ENCODE measurements around the gene NEU1.
A peak's percentile ranks its signal among the peaks of the same experiment; 100 is the strongest.
"Not testable (repeated sequence)": the region's sequence is repeated elsewhere in the genome, so short reads cannot be mapped to it uniquely, and the experiment has no call there.

The NEU1 gene

DNA sequence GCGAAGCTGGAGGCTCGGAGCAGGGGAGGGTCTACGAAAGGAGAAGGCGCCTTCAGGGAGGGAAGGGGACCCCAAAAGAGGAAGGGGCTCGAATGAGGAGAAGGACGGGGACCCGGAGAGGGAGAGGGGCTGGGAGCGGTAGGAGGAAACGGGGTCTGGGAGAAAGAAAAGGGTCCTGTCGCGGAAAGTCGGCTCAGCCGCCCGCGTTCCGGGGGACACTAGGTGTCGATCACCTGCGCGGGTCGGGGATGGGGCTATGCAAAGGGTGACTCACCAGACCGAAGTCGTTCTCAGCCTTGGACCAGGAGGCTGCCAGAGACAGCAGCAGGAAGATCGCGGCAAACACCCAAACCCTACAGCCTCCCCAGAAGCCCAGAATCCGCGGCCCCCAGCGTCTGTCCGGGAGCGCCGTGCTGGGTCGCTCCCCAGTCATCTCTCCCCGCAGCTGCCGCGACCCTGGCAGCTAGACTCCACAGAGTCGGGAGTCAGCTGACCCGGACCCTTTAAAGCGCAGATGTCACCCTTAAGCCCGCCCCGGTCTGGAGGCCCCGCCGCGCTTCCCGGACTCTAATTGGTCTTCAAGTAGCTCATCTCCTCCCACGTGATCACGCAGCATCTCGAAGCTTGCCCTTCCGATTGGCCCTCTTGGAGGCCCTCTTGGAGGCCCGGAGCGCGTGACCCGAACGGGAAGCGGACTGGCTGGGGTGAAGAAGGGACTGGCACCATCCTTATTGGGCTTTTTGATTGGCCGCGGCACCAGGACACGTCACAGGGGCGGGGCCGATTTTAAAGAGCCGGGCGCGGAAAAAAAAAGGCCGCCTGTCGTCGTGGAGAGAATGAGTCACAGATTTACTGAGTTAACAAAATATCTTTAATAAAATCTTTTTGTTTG is at the start of gene NEU1:
TSS of gene NEU1 (minus strand) at position 478 of the 892 bp plus-strand sequence. CDS start at position 433, 45 bp downstream.
- H3K4me1 ChIP-seq (ENCODE audit: control insufficient read depth, insufficient read depth, low read length), result peaks cover 3% of the 10 kb centered on the region; the same call in 1 of the 2 replicates
- H3K36me3 ChIP-seq (ENCODE audit: control insufficient read depth, insufficient read depth, low read length), result peaks cover 27% of the 10 kb centered on the region
- no peaks in the 10 kb centered on the region for H3K9me3 ChIP-seq (ENCODE audit: control insufficient read depth, insufficient read depth, low read depth, low read length)
- peak within 1 kb of the TSS; percentile 85 for H3K9ac ChIP-seq (ENCODE audit: low read length)
- H3K27ac ChIP-seq (ENCODE audit: low read depth, low read length), result peak within 1 kb of the TSS; percentile 80; the same call in 1 of the 2 replicates
- H3K4me3 ChIP-seq (ENCODE audit: low read depth, low read length), result peak within 1 kb of the TSS; percentile 93
- no peaks in the 10 kb centered on the region for H3K27me3 ChIP-seq (ENCODE audit: control insufficient read depth, insufficient read depth, low read length)

DNA sequence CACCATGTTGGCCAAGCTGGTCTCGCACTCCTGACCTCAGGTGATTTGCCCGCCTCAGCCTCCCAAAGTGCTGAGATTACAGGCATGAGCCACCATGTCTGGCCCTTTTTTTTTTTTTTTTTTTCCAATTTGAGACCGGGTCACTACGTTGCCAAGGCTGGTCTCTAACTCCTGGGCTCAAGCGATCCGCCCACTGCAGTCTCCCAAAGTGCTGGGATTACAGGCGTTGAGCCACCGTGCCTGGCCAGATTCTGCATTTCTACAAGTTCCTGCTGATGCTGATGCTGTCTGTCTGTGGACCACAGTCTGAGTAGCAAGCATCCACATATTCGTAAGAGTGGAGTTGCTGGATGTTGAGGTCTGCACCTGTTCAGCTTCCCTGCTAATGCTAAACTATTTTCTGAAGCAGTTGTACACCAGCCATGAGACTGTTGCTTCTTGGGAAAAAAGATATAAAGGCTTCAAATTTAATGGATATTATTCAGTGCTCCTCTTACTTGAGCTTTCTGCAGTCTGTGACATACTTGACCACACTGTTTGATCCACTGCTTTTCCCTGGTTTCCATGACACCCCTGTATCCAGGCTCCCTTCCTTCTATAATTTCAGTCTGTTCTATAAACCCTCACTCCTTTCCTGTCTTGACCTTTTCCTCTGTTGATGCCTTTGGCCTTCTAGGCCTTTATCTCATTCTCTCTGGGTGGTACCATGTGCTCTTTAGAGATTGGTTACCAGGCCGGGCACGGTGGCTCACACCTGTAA is 49.4 kb upstream of the NEU1 start:
- no peaks in the 10 kb centered on the region for H3K36me3 ChIP-seq (ENCODE audit: control insufficient read depth, insufficient read depth, low read length)
- H3K4me3 ChIP-seq (ENCODE audit: low read depth, low read length), result no peak overlapping the region
- H3K9me3 ChIP-seq (ENCODE audit: control insufficient read depth, insufficient read depth, low read depth, low read length), result no peaks in the 10 kb centered on the region
- H3K9ac ChIP-seq (ENCODE audit: low read length), result no peak overlapping the region
- no peak overlapping the region for H3K27ac ChIP-seq (ENCODE audit: low read depth, low read length)
- H3K4me1 ChIP-seq (ENCODE audit: control insufficient read depth, insufficient read depth, low read length), result no peaks in the 10 kb centered on the region
- no peaks in the 10 kb centered on the region for H3K27me3 ChIP-seq (ENCODE audit: control insufficient read depth, insufficient read depth, low read length)

DNA sequence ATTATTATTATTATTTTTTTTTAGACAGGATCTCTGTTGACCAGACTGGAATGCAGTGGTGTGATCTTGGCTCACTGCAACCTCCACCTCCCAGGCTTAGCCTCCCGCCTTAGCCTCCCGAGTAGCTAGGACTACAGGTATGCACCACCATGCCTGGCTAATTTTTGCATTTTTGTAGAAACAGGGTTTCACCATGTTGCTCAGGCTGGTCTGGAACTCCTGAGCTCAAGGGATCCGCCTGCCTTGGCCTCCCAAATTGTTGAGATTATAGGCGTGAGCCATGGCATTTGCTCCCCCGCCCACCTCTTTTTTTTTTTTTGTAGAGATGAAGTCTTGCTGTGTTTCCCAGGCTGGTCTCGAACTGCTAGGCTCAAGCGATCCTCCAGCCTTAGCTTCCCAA is 46.7 kb upstream of the NEU1 start:
- not testable (repeated sequence) for H3K27me3 ChIP-seq (ENCODE audit: control insufficient read depth, insufficient read depth, low read length); H3K4me1 ChIP-seq (ENCODE audit: control insufficient read depth, insufficient read depth, low read length); H3K36me3 ChIP-seq (ENCODE audit: control insufficient read depth, insufficient read depth, low read length); H3K9me3 ChIP-seq (ENCODE audit: control insufficient read depth, insufficient read depth, low read depth, low read length); H3K4me3 ChIP-seq (ENCODE audit: low read depth, low read length); H3K27ac ChIP-seq (ENCODE audit: low read depth, low read length); H3K9ac ChIP-seq (ENCODE audit: low read length)

DNA sequence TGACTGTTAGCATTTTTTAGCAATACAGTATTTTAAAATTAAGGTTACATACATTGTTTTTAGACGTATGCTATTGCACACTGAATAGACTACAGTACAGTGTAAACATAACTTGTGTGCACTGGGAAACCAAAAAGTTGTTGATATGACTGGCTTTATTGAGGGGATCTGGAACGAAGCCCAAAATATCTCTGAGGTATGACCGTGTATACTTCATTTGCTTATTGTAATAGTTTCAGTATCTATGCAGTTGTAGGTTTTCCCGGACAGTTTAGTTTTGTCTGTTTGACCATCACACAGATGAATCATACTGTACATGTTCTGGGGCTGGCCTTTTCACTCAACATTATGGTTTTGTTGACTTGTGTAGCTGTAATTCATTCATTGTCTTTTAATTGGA is 46.2 kb upstream of the NEU1 start:
- H3K36me3 ChIP-seq (ENCODE audit: control insufficient read depth, insufficient read depth, low read length), result no peaks in the 10 kb centered on the region
- H3K27ac ChIP-seq (ENCODE audit: low read depth, low read length), result no peak overlapping the region
- H3K27me3 ChIP-seq (ENCODE audit: control insufficient read depth, insufficient read depth, low read length), result no peaks in the 10 kb centered on the region
- no peaks in the 10 kb centered on the region for H3K9me3 ChIP-seq (ENCODE audit: control insufficient read depth, insufficient read depth, low read depth, low read length)
- peaks cover 9% of the 10 kb centered on the region for H3K4me1 ChIP-seq (ENCODE audit: control insufficient read depth, insufficient read depth, low read length)
- H3K4me3 ChIP-seq (ENCODE audit: low read depth, low read length), result no peak overlapping the region
- no peak overlapping the region for H3K9ac ChIP-seq (ENCODE audit: low read length)

DNA sequence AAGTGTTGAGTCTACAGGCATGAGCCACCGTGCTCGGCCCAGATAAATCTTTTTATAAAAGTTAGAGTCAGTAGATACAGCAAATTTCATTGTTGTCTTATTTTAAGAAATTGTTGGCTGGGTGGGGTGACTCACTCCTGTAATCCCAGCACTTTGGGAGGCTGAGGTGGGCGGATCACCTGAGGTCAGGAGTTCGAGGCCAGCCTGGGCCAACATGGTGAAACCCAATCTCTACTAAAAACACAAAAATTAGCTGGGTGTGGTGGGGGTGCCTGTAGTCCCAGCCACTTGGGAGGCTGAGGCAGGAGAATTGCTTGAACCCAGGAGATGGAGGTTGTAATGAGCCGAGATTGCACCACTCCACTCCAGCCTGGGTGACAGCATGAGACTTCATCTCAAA is 45.6 kb upstream of the NEU1 start:
- H3K9ac ChIP-seq (ENCODE audit: low read length); H3K27ac ChIP-seq (ENCODE audit: low read depth, low read length); H3K36me3 ChIP-seq (ENCODE audit: control insufficient read depth, insufficient read depth, low read length); H3K4me1 ChIP-seq (ENCODE audit: control insufficient read depth, insufficient read depth, low read length); H3K4me3 ChIP-seq (ENCODE audit: low read depth, low read length); H3K9me3 ChIP-seq (ENCODE audit: control insufficient read depth, insufficient read depth, low read depth, low read length); H3K27me3 ChIP-seq (ENCODE audit: control insufficient read depth, insufficient read depth, low read length): not testable (repeated sequence)

DNA sequence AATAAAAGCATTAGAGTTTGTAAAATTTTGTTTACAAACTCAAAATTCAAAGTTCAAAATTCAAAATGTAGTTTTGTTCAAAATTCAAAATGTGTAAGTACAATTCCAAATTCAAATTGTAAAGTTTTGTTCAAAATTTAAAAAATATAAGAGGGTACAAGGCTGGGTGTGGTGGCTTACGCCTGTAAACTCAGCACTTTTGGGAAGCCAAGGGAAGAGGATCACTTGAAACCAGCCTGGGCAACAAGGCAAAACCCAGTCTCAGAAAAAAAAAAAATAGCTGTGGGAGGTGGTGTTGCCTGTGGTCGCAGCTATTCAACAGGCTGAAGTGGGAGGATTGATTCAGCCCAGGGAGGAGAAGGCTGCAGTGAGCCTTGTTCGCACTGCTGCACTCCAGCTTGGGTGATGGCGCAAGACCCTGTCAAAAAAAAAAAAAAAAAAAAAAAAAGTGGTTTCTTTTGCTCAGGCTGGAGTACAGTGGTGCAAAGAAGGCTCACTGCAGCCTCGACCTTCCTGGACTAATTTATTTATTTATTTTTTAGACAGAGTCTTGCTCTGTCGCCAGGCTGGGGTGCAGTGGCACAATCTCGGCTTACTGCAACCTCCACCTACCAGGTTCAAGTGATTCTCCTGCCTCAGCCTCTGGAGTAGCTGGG is 44.7 kb upstream of the NEU1 start:
- Histone ChIP-seq H3K4me3 (ENCODE audit: low read depth, low read length) (no peak overlapping the region), H3K36me3 (ENCODE audit: control insufficient read depth, insufficient read depth, low read length) (no peaks in the 10 kb centered on the region), H3K9ac (ENCODE audit: low read length) (no peak overlapping the region), H3K27me3 (ENCODE audit: control insufficient read depth, insufficient read depth, low read length) (no peaks in the 10 kb centered on the region), H3K4me1 (ENCODE audit: control insufficient read depth, insufficient read depth, low read length) (peaks cover 14% of the 10 kb centered on the region), H3K9me3 (ENCODE audit: control insufficient read depth, insufficient read depth, low read depth, low read length) (no peaks in the 10 kb centered on the region), H3K27ac (ENCODE audit: low read depth, low read length) (no peak overlapping the region)

DNA sequence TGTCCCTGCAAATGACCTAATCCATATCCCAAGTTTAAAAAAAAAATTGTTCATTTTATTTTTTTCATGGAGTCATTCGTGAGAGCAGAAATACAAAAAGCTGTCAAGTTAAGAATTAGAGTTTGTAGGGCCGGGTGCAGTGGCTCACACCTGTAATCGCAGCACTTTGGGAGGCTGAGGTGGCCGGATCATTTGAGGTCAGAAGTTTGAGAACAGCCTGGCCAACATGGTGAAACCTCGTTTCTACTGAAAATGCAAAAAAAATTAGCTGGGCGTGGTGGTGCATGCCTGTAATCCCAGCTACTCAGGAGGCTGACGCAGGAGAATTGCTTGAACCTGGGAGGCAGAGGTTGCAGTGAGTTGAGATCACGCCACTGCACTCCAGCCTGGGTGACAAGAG is 44.1 kb upstream of the NEU1 start:
- H3K9me3 ChIP-seq (ENCODE audit: control insufficient read depth, insufficient read depth, low read depth, low read length); H3K27ac ChIP-seq (ENCODE audit: low read depth, low read length); H3K9ac ChIP-seq (ENCODE audit: low read length); H3K4me3 ChIP-seq (ENCODE audit: low read depth, low read length); H3K36me3 ChIP-seq (ENCODE audit: control insufficient read depth, insufficient read depth, low read length); H3K27me3 ChIP-seq (ENCODE audit: control insufficient read depth, insufficient read depth, low read length): not testable (repeated sequence)
- H3K4me1 ChIP-seq (ENCODE audit: control insufficient read depth, insufficient read depth, low read length), result peaks cover 14% of the 10 kb centered on the region

DNA sequence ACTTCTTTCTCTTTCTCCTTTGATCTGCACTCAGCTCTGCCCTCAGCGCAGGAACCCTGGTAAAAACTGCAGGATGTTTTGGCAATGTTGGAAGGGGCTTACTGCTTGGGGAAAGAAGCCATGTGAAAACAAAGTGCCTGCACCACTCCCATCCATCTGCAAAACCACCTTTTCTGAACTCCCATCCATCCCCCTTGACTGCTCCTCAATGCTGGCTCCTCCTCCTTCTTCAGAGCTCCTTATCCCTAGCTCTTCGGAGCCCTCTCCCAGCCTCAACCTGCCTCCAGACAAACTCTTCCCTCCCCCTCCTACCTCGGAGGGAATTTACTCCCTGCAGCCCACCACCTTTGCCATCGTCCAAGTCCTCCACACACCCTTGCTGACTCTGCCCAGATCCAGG is 43.5 kb upstream of the NEU1 start:
- no peak overlapping the region for H3K27ac ChIP-seq (ENCODE audit: low read depth, low read length)
- no peaks in the 10 kb centered on the region for H3K9me3 ChIP-seq (ENCODE audit: control insufficient read depth, insufficient read depth, low read depth, low read length)
- peaks cover 15% of the 10 kb centered on the region for H3K4me1 ChIP-seq (ENCODE audit: control insufficient read depth, insufficient read depth, low read length)
- peak overlapping the region; percentile 17; the same call in 1 of the 2 replicates for H3K4me3 ChIP-seq (ENCODE audit: low read depth, low read length)
- no peaks in the 10 kb centered on the region for H3K36me3 ChIP-seq (ENCODE audit: control insufficient read depth, insufficient read depth, low read length)
- no peak overlapping the region for H3K9ac ChIP-seq (ENCODE audit: low read length)
- no peaks in the 10 kb centered on the region for H3K27me3 ChIP-seq (ENCODE audit: control insufficient read depth, insufficient read depth, low read length)

DNA sequence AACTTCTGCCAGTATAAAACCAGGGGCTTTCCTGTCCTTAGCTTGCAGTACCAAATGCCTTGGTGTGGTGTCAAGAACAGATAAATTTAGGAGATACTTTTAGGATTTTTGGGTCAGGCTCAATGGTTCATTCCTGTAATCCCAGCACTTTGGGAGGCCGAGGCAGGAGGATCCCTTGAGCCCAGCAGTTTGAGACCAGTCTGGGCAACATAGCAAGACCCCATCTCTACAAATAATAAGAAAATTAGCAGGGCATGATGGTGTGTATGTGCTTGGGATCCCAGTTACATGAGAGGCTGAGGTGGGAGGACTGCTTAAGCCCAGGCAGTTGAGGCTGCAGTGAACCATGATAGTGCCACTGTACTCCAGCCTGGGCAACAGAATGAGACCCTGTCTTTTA is 42.4 kb upstream of the NEU1 start:
- no peaks in the 10 kb centered on the region for H3K27me3 ChIP-seq (ENCODE audit: control insufficient read depth, insufficient read depth, low read length)
- no peaks in the 10 kb centered on the region for H3K9me3 ChIP-seq (ENCODE audit: control insufficient read depth, insufficient read depth, low read depth, low read length)
- H3K4me1 ChIP-seq (ENCODE audit: control insufficient read depth, insufficient read depth, low read length), result peaks cover 19% of the 10 kb centered on the region

DNA sequence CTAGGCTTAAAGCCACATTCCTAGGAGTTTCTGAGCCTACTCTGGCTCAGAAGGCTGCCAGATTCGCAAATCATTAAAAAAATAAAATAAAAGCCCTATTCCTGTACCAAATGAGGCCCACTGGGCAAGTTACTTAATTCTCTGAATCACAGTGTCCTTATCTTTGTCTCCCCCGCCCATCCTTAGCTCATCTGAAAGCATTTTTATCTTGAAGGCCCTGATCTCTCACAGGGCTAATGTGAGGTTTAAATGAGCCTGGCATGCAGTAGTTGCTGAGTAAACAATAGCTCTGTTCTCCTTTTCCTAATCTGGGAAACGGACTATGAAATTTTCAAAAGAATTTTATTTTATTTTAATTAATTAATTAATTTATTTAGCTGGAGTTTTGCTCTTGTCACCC is 41.3 kb upstream of the NEU1 start:
- H3K36me3 ChIP-seq (ENCODE audit: control insufficient read depth, insufficient read depth, low read length), result no peaks in the 10 kb centered on the region
- H3K4me1 ChIP-seq (ENCODE audit: control insufficient read depth, insufficient read depth, low read length), result peaks cover 19% of the 10 kb centered on the region
- no peak overlapping the region for H3K4me3 ChIP-seq (ENCODE audit: low read depth, low read length)
- no peaks in the 10 kb centered on the region for H3K27me3 ChIP-seq (ENCODE audit: control insufficient read depth, insufficient read depth, low read length)
- no peak overlapping the region for H3K27ac ChIP-seq (ENCODE audit: low read depth, low read length)
- H3K9ac ChIP-seq (ENCODE audit: low read length), result no peak overlapping the region
- no peaks in the 10 kb centered on the region for H3K9me3 ChIP-seq (ENCODE audit: control insufficient read depth, insufficient read depth, low read depth, low read length)

More for the DNA sequence above, 42.4 kb upstream of the NEU1 start:
- no peak overlapping the region for H3K27ac ChIP-seq (ENCODE audit: low read depth, low read length)
- no peaks in the 10 kb centered on the region for H3K36me3 ChIP-seq (ENCODE audit: control insufficient read depth, insufficient read depth, low read length)
- H3K4me3 ChIP-seq (ENCODE audit: low read depth, low read length), result no peak overlapping the region
- H3K9ac ChIP-seq (ENCODE audit: low read length), result no peak overlapping the region

Data from HUES6 (cell line).